SKM-1 (cell line): ENCODE measurements around the gene ANGPTL5.
"Not testable (repeated sequence)": the region's sequence is repeated elsewhere in the genome, so short reads cannot be mapped to it uniquely, and the experiment has no call there.

Experiments used
- DNase-seq: peaks from one replicate; lab custom pipeline; 2025; ENCODE audit not compliant: unreplicated experiment; lab: John Stamatoyannopoulos, UW

The ANGPTL5 gene

GRCh38 chr11:101916422-101916821 is at the start of gene ANGPTL5:
TSS of gene ANGPTL5 (minus strand) at chr11:101916522. CDS start at chr11:101907909, 8,613 bp downstream.
- DNase-seq: no peak

GRCh38 chr11:101964200-101964599 is 47.9 kb upstream of the ANGPTL5 start:
- not testable (repeated sequence) for DNase-seq

- DNase-seq: no peak
These were observed 43.9 kb upstream of the ANGPTL5 start for GRCh38 chr11:101960231-101960630.

- DNase-seq: no peak
These were observed 39.4 kb upstream of the ANGPTL5 start for GRCh38 chr11:101955701-101956100.

GRCh38 chr11:101955278-101955677 is 39.0 kb upstream of the ANGPTL5 start:
- no peak for DNase-seq

- DNase-seq: no peak
These were observed 33.4 kb upstream of the ANGPTL5 start for GRCh38 chr11:101949680-101950220.

- no peak for DNase-seq
These were observed 29.1 kb upstream of the ANGPTL5 start for GRCh38 chr11:101945448-101945847.

GRCh38 chr11:101944923-101945322 is 28.6 kb upstream of the ANGPTL5 start:
- no peak for DNase-seq

- no peak for DNase-seq
These were observed 24.7 kb upstream of the ANGPTL5 start for GRCh38 chr11:101940901-101941520.

GRCh38 chr11:101931692-101932091 is 15.4 kb upstream of the ANGPTL5 start:
- no peak for DNase-seq

- no peak for DNase-seq
These were observed 13.1 kb upstream of the ANGPTL5 start for GRCh38 chr11:101929294-101929915.

GRCh38 chr11:101923554-101923953 is 7.2 kb upstream of the ANGPTL5 start:
- no peak for DNase-seq

GRCh38 chr11:101920992-101921391 is 4.7 kb upstream of the ANGPTL5 start:
- no peak for DNase-seq

GRCh38 chr11:101917226-101917625 is 904 bp upstream of the ANGPTL5 start:
- DNase-seq: no peak

- peak; percentile 54 for DNase-seq
These were observed 481 bp downstream of the ANGPTL5 start for GRCh38 chr11:101915791-101916291.

- peak; percentile 76 for DNase-seq
These were observed 1.4 kb downstream of the ANGPTL5 start, which contains the start of gene CEP126 for GRCh38 chr11:101914738-101915426. TSS of gene CEP126 (plus strand) at chr11:101915010. CDS start at chr11:101915285, 275 bp downstream.

GRCh38 chr11:101914341-101914737 is 2.0 kb downstream of the ANGPTL5 start:
- DNase-seq: no peak

- no peak for DNase-seq
These were observed 2.7 kb downstream of the ANGPTL5 start for GRCh38 chr11:101913656-101914055.

- DNase-seq: no peak
These were observed 3.5 kb downstream of the ANGPTL5 start for GRCh38 chr11:101912823-101913284.

GRCh38 chr11:101909087-101909486 is 7.2 kb downstream of the ANGPTL5 start:
- no peak for DNase-seq

GRCh38 chr11:101907815-101908214 is 8.5 kb downstream of the ANGPTL5 start:
- no peak for DNase-seq
